ENCODE measurements around the gene PCYT2.

PCYT2 gene

DNA sequence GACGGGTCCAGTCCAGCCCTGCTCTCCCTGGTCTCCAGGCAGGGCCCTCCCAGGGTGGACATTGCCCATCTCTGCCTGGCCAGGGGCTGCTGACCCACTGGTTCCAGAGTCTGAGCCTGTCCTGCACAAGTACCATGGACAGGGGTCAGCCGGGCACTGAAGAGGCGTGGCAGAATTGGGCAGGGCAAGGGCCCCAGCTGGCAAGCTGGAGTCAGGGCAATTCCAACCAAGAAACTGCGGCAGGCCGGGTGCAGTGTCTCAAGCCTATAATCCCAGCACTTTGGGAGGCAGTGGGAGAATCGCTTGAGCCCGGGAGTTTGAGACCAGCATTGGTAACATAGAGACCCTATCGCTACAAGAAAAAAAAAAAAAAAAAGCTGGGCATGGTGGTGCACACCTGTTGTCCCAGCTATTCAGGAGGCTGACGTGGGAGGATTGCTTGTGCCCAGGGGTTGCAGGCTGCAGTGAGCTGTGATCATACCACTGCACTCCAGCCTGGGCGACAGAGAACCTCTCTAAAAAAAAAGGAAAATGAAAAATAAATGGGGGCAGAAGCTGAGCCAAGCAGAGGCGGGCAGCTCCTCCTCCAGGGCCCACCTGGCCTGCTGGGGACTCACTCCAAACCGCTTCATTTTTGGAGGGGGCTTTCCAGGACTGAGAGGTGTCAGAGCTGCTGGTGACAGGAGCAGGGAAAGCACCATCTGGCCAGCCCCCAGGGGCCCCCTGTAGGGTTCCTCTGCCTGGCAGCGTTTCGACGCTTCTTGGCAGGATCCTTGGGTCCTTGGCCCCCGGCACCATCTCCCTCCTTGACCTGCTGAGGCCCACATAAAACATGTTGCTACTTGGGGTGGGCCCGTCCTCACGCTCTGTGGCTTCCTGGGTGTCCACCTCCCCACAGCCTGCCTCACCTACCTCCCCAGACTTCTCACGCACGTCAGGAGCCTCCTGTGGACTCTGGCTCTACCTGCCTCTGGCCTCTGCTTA is 19.2 kb upstream of the PCYT2 start:
- TF ChIP-seq EZH2 (IDR thresholded peaks at IDR 0.05; ENCODE audit: borderline replicate concordance, low read length), result no peak
- TF ChIP-seq, protein P1, sequence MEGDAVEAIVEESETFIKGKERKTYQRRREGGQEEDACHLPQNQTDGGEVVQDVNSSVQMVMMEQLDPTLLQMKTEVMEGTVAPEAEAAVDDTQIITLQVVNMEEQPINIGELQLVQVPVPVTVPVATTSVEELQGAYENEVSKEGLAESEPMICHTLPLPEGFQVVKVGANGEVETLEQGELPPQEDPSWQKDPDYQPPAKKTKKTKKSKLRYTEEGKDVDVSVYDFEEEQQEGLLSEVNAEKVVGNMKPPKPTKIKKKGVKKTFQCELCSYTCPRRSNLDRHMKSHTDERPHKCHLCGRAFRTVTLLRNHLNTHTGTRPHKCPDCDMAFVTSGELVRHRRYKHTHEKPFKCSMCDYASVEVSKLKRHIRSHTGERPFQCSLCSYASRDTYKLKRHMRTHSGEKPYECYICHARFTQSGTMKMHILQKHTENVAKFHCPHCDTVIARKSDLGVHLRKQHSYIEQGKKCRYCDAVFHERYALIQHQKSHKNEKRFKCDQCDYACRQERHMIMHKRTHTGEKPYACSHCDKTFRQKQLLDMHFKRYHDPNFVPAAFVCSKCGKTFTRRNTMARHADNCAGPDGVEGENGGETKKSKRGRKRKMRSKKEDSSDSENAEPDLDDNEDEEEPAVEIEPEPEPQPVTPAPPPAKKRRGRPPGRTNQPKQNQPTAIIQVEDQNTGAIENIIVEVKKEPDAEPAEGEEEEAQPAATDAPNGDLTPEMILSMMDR (IDR thresholded peaks at IDR 0.05; ENCODE audit: low read length), result no peak

GRCh38 chr17:81929253-81930141 is 18.3 kb upstream of the PCYT2 start:
- Histone ChIP-seq H3K27ac (ENCODE audit: low read depth, low read length, poor library complexity, severe bottlenecking) (no peak overlapping the region), H2AFZ (ENCODE audit: low read length) (no peak overlapping the region), H3F3A (ENCODE audit: insufficient read depth, low read length) (no peaks in the 10 kb centered on the region), H3K4me1 (ENCODE audit: insufficient read depth, low read length, severe bottlenecking) (peaks cover 25% of the 10 kb centered on the region), H3K36me3 (ENCODE audit: insufficient read depth, low read length) (no peaks in the 10 kb centered on the region), H3K79me2 (ENCODE audit: insufficient read depth, low read length) (peaks cover 18% of the 10 kb centered on the region), H3K4me2 (ENCODE audit: low read length) (no peak overlapping the region), H3K9me2 (ENCODE audit: low read depth, low read length) (no peaks in the 10 kb centered on the region), H3K4me3 (ENCODE audit: low read depth, low read length, poor library complexity, severe bottlenecking) (no peak overlapping the region), H3K27me3 (ENCODE audit: insufficient read depth, low read length) (no peaks in the 10 kb centered on the region; the same call in 1 of the 2 replicates), H3K9me3 (ENCODE audit: low read length) (no peaks in the 10 kb centered on the region), H3K9ac (ENCODE audit: low read length) (no peak overlapping the region), H4K20me1 (ENCODE audit: insufficient read depth, low read length) (no peaks in the 10 kb centered on the region)
- no peak for TF ChIP-seq EZH2 (IDR thresholded peaks at IDR 0.05; ENCODE audit: borderline replicate concordance, low read length)
- TF ChIP-seq, protein P1 (IDR thresholded peaks at IDR 0.05; ENCODE audit: low read length), result no peak

More for the DNA sequence above, 19.2 kb upstream of the PCYT2 start:
- Histone ChIP-seq H3K4me2 (ENCODE audit: low read length) (no peak overlapping the region), H3K79me2 (ENCODE audit: insufficient read depth, low read length) (peaks cover 11% of the 10 kb centered on the region; the same call in 1 of the 2 replicates), H3K27me3 (ENCODE audit: insufficient read depth, low read length) (no peaks in the 10 kb centered on the region; the same call in 1 of the 2 replicates), H3F3A (ENCODE audit: insufficient read depth, low read length) (no peaks in the 10 kb centered on the region), H3K9ac (ENCODE audit: low read length) (no peak overlapping the region), H3K9me2 (ENCODE audit: low read depth, low read length) (no peaks in the 10 kb centered on the region), H2AFZ (ENCODE audit: low read length) (no peak overlapping the region), H3K36me3 (ENCODE audit: insufficient read depth, low read length) (no peaks in the 10 kb centered on the region), H4K20me1 (ENCODE audit: insufficient read depth, low read length) (no peaks in the 10 kb centered on the region), H3K9me3 (ENCODE audit: low read length) (no peaks in the 10 kb centered on the region), H3K27ac (ENCODE audit: low read depth, low read length, poor library complexity, severe bottlenecking) (no peak overlapping the region), H3K4me3 (ENCODE audit: low read depth, low read length, poor library complexity, severe bottlenecking) (no peak overlapping the region), H3K4me1 (ENCODE audit: insufficient read depth, low read length, severe bottlenecking) (peaks cover 16% of the 10 kb centered on the region)

- Histone ChIP-seq H3K4me3 (ENCODE audit: low read depth, low read length, poor library complexity, severe bottlenecking) (peak overlapping the region; percentile 43), H3K79me2 (ENCODE audit: insufficient read depth, low read length) (peaks cover 24% of the 10 kb centered on the region), H4K20me1 (ENCODE audit: insufficient read depth, low read length) (no peaks in the 10 kb centered on the region), H3K4me2 (ENCODE audit: low read length) (peak overlapping the region; percentile 50), H3K9me2 (ENCODE audit: low read depth, low read length) (no peaks in the 10 kb centered on the region), H2AFZ (ENCODE audit: low read length) (no peak overlapping the region), H3F3A (ENCODE audit: insufficient read depth, low read length) (no peaks in the 10 kb centered on the region), H3K4me1 (ENCODE audit: insufficient read depth, low read length, severe bottlenecking) (peaks cover 33% of the 10 kb centered on the region), H3K36me3 (ENCODE audit: insufficient read depth, low read length) (no peaks in the 10 kb centered on the region), H3K27ac (ENCODE audit: low read depth, low read length, poor library complexity, severe bottlenecking) (no peak overlapping the region), H3K27me3 (ENCODE audit: insufficient read depth, low read length) (no peaks in the 10 kb centered on the region; the same call in 1 of the 2 replicates), H3K9ac (ENCODE audit: low read length) (peak overlapping the region; percentile 20; the same call in 1 of the 2 replicates), H3K9me3 (ENCODE audit: low read length) (no peaks in the 10 kb centered on the region)
- no peak for TF ChIP-seq EZH2 (IDR thresholded peaks at IDR 0.05; ENCODE audit: borderline replicate concordance, low read length)
Measured at GRCh38 chr17:81928544-81929252, 17.5 kb upstream of the PCYT2 start.

Data from OCI-LY1 (cell line).